Right cardiac atrium (tissue), 5 donors: Measurements from ENCODE around the gene RTEL1. TPM values are rescaled to one million over a fixed set of nuclear protein-coding genes. Genes with fewer than 3 reads are reported as not detected.

ENCODE experiments used
- ATAC-seq, 2 donors: fragments of 200-7000 bp; cut with Tn5 transposase; one replicate each; pipeline versions ENCODE4 v1.8.0 to v1.9.1; 2020; ENCODE audit warnings: moderate library complexity in 2 of 2, mild to moderate bottlenecking in 1 of 2
- DNase-seq, 3 donors: peaks; one replicate each; pipeline ENCODE4 v3.0.0-alpha.2; 2020
- H3K27ac ChIP-seq: one replicate; pipeline ENCODE4 v1.5.1; 2013; ENCODE audit warnings: mild to moderate bottlenecking, low read length, control low read depth, moderate library complexity
- H3K27me3 ChIP-seq: one replicate; pipeline ENCODE4 v1.6.1; 2013; ENCODE audit not compliant: control insufficient read depth, insufficient read depth
- H3K4me1 ChIP-seq: one replicate; pipeline ENCODE4 v1.6.1; 2013; ENCODE audit warnings: low read length; ENCODE audit not compliant: control insufficient read depth, insufficient read depth
- H3K4me3 ChIP-seq: one replicate; pipeline ENCODE4 v1.5.1; 2013; ENCODE audit warnings: low read length, control low read depth
- H3K9me3 ChIP-seq: one replicate; pipeline ENCODE4 v1.6.1; 2013; ENCODE audit warnings: low read length; ENCODE audit not compliant: control insufficient read depth
- WGBS: extraction: QIAGEN DNeasy Blood & Tissue Kit; methylation state at CpG from one replicate; pipeline ENCODE4 v1.1.7; 2013; 5-methylcytosine and 5-hydroxymethylcytosine counted together
- intact Hi-C, 4 donors: fragments of 100-400 bp; cut with DNase I; formaldehyde crosslinking; loops; one replicate each; pipeline versions ENCODE4 v1.11.0 to v1.14.0; 2022 to 2023
- polyA plus RNA-seq: library from polyadenylated mRNA; stranded (reverse); fragments of 200-250 nt; gene quantifications from one replicate; pipeline ENCODE4 v1.2.3, GENCODE V29; 2013
- total RNA-seq, 4 donors: library from RNA; stranded (reverse); fragmentation: NEBNext Ultra II Directional; extraction: Animal tissue kit (Norgen Biotek cat#: 25700); gene quantifications; one replicate each; pipeline ENCODE4 v1.2.1, GENCODE V29; 2021
- donor health status: healthy with polysubstance abuse.
- donor health status: DM: no; HTN: yes; CAD: no.
- donor health status: DM: no; HTN: no; CAD: no.
- donor health status: DM: no; HTN: yes; CAD: no; lungs with severe emphysema.
- donor health status: DM: yes; HTN: yes; CAD: no.

Gene RTEL1
- total and polyA plus RNA-seq, 5 donors, result 7.7 to 14.8 (median 13.3) TPM

DNA sequence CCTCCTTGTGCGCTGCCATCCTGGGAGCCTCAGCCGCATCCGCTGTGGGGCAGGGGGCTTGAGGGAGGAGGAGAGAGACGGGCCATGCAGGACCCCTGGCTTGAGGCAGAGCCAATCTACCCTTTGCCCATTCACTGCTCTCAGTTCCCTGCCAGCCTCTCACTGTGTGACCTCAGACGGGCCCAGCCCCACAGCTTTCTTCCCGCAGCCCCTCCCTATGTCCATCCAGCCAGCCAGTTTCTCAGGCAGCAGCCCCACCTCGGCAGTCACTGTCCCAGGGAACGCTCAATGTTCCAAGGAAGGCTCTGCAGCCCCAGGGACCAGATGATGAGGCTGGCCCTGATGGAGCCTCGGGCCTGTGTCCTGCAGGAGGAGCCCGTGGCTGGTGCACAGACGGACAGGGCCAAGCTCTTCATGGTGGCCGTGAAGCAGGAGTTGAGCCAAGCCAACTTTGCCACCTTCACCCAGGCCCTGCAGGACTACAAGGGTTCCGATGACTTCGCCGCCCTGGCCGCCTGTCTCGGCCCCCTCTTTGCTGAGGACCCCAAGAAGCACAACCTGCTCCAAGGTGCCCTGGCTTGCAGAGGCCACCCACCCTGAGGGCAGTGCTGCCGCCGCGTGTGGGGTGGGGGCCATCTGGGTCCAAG, 34.4 kb downstream of the RTEL1 start:
- H3K4me3 ChIP-seq, result no peak overlapping the region
- WGBS, result 68% methylated on average over 20 of the region's 20 CpGs
- peaks cover under 1% of the 10 kb centered on the region for H3K4me1 ChIP-seq
- no peaks in the 10 kb centered on the region for H3K9me3 ChIP-seq
- DNase-seq, result peak; percentile 24 to 72 (median 57)
- no peaks in the 10 kb centered on the region for H3K27me3 ChIP-seq
- intact Hi-C loops, result no loop called here
- ATAC-seq, result no peak
- no peak overlapping the region for H3K27ac ChIP-seq

DNA sequence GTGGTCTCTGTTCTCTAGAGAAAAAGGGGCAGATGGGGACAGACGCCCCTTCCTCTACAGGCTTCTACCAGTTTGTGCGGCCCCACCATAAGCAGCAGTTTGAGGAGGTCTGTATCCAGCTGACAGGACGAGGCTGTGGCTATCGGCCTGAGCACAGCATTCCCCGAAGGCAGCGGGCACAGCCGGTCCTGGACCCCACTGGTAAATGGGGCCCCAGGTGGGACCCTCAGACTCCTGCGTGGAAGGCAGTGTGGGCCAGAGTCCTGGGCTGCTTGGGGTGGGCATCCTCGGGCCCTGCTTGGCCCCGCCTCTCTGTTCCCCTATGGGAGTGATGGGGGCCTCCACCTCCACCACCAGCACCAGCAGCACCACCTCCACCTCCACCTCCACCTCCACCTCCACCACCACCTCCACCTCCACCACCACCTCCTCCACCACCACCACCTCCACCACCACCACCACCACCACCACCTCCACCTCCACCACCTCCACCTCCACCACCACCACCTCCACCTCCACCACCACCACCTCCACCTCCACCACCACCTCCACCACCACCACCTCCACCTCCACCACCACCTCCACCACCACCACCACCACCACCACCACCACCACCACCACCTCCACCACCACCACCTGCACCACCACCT, 35.1 kb downstream of the RTEL1 start:
- ATAC-seq (no peak), DNase-seq (peak; percentile 21 to 65 (median 57))
- 76% methylated on average over 10 of the region's 10 CpGs for WGBS
- intact Hi-C loops, result no loop called here
- H3K27ac ChIP-seq, result no peak overlapping the region
- no peaks in the 10 kb centered on the region for H3K9me3 ChIP-seq
- no peak overlapping the region for H3K4me3 ChIP-seq
- no peaks in the 10 kb centered on the region for H3K4me1 ChIP-seq
- no peaks in the 10 kb centered on the region for H3K27me3 ChIP-seq

DNA sequence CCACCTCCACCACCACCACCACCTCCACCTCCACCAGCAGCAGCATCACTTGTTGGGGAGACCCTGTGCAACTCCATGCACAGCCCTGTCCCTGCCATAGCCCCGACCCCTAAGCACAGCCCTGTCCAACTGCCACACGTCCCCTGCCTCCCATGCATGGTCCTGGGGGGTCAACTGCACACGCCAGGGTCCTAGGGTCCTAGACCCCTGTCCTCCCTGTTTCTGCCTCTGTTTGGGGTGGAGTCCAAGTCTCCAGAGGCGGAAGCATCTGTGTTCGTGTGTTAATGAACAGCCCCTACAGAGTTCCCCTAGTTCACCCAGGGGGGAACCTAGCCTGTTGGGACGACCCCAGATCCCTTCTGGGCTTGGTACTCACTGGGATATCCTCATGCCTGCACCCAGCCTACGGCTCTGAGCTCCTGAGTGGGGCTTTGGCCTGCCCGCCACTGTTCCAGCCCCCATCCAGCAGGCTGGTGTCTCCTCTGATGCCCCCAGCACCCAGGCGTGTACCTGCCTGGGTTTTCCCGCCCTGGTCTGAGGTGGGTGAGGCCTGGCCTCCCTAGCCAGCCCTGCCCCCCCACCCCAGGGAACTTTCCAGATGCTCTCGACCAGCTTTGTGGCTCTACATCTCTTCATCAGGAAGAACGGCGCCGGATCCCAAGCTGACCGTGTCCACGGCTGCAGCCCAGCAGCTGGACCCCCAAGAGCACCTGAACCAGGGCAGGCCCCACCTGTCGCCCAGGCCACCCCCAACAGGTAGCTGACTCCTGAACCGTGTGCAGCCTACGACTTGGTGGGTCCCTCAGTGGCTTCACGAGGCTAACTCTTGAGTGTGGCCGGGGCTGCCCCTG, 35.8 kb downstream of the RTEL1 start:
- intact Hi-C loops, result no loop called here
- DNase-seq (peak in 2 of 3 donors; percentile 9 to 29), ATAC-seq (no peak)
- no peaks in the 10 kb centered on the region for H3K9me3 ChIP-seq
- no peak overlapping the region for H3K4me3 ChIP-seq
- no peaks in the 10 kb centered on the region for H3K27me3 ChIP-seq
- no peak overlapping the region for H3K27ac ChIP-seq
- H3K4me1 ChIP-seq, result no peaks in the 10 kb centered on the region
- 94% methylated on average over 21 of the region's 21 CpGs for WGBS

DNA sequence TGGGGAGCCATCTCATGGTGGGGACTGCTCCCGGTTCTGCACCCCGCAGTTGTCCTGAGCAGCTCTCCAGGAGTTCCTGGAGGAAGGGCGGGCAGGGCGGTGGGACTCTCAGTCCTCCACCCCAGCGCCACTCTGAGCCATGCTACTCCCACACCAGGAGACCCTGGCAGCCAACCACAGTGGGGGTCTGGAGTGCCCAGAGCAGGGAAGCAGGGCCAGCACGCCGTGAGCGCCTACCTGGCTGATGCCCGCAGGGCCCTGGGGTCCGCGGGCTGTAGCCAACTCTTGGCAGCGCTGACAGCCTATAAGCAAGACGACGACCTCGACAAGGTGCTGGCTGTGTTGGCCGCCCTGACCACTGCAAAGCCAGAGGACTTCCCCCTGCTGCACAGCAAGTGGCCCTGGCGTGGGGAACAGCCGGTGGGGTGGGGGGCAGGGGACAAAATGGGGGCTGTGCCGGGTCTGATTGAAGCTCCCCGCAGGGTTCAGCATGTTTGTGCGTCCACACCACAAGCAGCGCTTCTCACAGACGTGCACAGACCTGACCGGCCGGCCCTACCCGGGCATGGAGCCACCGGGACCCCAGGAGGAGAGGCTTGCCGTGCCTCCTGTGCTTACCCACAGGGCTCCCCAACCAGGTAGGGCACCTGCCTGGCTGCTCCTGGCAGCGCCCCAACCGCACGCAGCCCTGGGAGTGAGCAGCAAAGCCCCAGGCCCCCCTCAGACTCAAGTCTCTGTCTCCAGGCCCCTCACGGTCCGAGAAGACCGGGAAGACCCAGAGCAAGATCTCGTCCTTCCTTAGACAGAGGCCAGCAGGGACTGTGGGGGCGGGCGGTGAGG, 36.7 kb downstream of the RTEL1 start:
- ATAC-seq (no peak), DNase-seq (peak in 2 of 3 donors; percentile 54 to 63)
- no peaks in the 10 kb centered on the region for H3K27me3 ChIP-seq
- no peak overlapping the region for H3K27ac ChIP-seq
- no peak overlapping the region for H3K4me3 ChIP-seq
- H3K9me3 ChIP-seq, result no peaks in the 10 kb centered on the region
- no peaks in the 10 kb centered on the region for H3K4me1 ChIP-seq
- intact Hi-C loops, result no loop called here
- 92% methylated on average over 37 of the region's 37 CpGs for WGBS

DNA sequence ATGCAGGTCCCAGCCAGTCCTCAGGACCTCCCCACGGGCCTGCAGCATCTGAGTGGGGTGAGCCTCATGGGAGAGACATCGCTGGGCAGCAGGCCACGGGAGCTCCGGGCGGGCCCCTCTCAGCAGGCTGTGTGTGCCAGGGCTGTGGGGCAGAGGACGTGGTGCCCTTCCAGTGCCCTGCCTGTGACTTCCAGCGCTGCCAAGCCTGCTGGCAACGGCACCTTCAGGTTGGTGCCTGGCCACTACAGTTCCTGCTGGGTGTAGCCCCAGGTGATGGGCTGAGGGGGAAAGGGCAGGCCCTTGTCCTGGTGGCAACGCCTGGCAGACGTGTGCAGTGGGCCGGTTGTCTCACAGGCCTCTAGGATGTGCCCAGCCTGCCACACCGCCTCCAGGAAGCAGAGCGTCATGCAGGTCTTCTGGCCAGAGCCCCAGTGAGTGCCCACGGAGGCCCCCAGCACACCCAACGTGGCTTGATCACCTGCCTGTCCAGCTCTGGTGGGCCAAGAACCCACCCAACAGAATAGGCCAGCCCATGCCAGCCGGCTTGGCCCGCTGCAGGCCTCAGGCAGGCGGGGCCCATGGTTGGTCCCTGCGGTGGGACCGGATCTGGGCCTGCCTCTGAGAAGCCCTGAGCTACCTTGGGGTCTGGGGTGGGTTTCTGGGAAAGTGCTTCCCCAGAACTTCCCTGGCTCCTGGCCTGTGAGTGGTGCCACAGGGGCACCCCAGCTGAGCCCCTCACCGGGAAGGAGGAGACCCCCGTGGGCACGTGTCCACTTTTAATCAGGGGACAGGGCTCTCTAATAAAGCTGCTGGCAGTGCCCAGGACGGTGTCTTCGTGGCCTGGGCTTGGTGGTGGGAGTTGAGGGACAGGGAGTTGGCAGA, 37.6 kb downstream of the RTEL1 start:
- 76% methylated on average over 25 of the region's 25 CpGs for WGBS
- DNase-seq, result peak; percentile 50 to 85 (median 76)

DNA sequence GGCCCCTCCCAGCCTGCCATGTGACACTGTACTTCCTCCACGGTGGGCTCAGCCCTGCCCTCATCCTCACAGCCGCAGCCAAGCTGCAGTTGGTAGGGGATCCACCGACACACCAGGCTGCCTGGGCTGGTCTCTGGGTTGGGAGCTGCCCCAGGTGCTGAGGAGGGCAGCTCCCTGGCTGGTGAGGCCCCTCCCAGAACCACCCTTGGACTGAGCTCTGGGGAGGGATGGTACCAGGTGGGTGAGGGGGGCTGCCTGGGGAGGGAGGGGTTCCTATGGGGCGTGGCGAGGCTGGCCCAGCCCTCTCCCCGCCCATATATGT, 38.2 kb downstream of the RTEL1 start:
- Histone ChIP-seq H3K27me3 (no peaks in the 10 kb centered on the region), H3K4me3 (no peak overlapping the region), H3K27ac (no peak overlapping the region), H3K9me3 (no peaks in the 10 kb centered on the region), H3K4me1 (no peaks in the 10 kb centered on the region)
- intact Hi-C loops, result no loop called here
- peak; percentile 18 to 20 for ATAC-seq
- WGBS, result 32% methylated on average over 6 of the region's 6 CpGs
- peak in 2 of 3 donors; percentile 59 to 65 for DNase-seq

More for the DNA sequence above, 37.6 kb downstream of the RTEL1 start:
- H3K27ac ChIP-seq, result no peak overlapping the region
- H3K9me3 ChIP-seq, result no peaks in the 10 kb centered on the region
- H3K27me3 ChIP-seq, result no peaks in the 10 kb centered on the region
- ATAC-seq, result peak; percentile 7 to 36
- intact Hi-C loops, result no loop called here
- no peak overlapping the region for H3K4me3 ChIP-seq
- no peaks in the 10 kb centered on the region for H3K4me1 ChIP-seq

DNA sequence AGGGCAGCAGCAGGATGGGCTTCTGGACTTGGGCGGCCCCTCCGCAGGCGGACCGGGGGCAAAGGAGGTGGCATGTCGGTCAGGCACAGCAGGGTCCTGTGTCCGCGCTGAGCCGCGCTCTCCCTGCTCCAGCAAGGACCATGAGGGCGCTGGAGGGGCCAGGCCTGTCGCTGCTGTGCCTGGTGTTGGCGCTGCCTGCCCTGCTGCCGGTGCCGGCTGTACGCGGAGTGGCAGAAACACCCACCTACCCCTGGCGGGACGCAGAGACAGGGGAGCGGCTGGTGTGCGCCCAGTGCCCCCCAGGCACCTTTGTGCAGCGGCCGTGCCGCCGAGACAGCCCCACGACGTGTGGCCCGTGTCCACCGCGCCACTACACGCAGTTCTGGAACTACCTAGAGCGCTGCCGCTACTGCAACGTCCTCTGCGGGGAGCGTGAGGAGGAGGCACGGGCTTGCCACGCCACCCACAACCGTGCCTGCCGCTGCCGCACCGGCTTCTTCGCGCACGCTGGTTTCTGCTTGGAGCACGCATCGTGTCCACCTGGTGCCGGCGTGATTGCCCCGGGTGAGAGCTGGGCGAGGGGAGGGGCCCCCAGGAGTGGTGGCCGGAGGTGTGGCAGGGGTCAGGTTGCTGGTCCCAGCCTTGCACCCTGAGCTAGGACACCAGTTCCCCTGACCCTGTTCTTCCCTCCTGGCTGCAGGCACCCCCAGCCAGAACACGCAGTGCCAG, 38.7 kb downstream of the RTEL1 start, which contains the start of gene TNFRSF6B:
Gene TNFRSF6B, plus strand, starts transcription at position 25 of the 729 bp plus-strand sequence. Its CDS starts 116 bp downstream, at position 141.
- intact Hi-C loops, result no loop called here
- ATAC-seq (peak; percentile 0 to 3), DNase-seq (peak in 2 of 3 donors; percentile 71 to 73)
- 28% methylated on average over 52 of the region's 52 CpGs for WGBS
- H3K27ac ChIP-seq, result no peak within 1 kb of the TSS
- H3K4me1 ChIP-seq, result no peaks in the 10 kb centered on the region
- no peaks in the 10 kb centered on the region for H3K9me3 ChIP-seq
- H3K4me3 ChIP-seq, result no peak within 1 kb of the TSS
- H3K27me3 ChIP-seq, result no peaks in the 10 kb centered on the region

DNA sequence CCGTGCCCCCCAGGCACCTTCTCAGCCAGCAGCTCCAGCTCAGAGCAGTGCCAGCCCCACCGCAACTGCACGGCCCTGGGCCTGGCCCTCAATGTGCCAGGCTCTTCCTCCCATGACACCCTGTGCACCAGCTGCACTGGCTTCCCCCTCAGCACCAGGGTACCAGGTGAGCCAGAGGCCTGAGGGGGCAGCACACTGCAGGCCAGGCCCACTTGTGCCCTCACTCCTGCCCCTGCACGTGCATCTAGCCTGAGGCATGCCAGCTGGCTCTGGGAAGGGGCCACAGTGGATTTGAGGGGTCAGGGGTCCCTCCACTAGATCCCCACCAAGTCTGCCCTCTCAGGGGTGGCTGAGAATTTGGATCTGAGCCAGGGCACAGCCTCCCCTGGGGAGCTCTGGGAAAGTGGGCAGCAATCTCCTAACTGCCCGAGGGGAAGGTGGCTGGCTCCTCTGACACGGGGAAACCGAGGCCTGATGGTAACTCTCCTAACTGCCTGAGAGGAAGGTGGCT, 39.3 kb downstream of the RTEL1 start:
- 54% methylated on average over 7 of the region's 7 CpGs for WGBS
- no peaks in the 10 kb centered on the region for H3K27me3 ChIP-seq
- H3K4me3 ChIP-seq, result no peak overlapping the region
- no peaks in the 10 kb centered on the region for H3K9me3 ChIP-seq
- ATAC-seq, result no peak
- intact Hi-C loops, result no loop called here
- no peak overlapping the region for H3K27ac ChIP-seq
- peak in 2 of 3 donors; percentile 43 to 64 for DNase-seq
- no peaks in the 10 kb centered on the region for H3K4me1 ChIP-seq

DNA sequence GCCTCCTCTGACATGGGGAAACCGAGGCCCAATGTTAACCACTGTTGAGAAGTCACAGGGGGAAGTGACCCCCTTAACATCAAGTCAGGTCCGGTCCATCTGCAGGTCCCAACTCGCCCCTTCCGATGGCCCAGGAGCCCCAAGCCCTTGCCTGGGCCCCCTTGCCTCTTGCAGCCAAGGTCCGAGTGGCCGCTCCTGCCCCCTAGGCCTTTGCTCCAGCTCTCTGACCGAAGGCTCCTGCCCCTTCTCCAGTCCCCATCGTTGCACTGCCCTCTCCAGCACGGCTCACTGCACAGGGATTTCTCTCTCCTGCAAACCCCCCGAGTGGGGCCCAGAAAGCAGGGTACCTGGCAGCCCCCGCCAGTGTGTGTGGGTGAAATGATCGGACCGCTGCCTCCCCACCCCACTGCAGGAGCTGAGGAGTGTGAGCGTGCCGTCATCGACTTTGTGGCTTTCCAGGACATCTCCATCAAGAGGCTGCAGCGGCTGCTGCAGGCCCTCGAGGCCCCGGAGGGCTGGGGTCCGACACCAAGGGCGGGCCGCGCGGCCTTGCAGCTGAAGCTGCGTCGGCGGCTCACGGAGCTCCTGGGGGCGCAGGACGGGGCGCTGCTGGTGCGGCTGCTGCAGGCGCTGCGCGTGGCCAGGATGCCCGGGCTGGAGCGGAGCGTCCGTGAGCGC, 39.9 kb downstream of the RTEL1 start:
- Histone ChIP-seq H3K27ac (no peak overlapping the region), H3K27me3 (no peaks in the 10 kb centered on the region), H3K4me3 (no peak overlapping the region), H3K9me3 (no peaks in the 10 kb centered on the region), H3K4me1 (no peaks in the 10 kb centered on the region)
- WGBS, result 77% methylated on average over 40 of the region's 40 CpGs
- DNase-seq, result peak in 2 of 3 donors; percentile 45 to 50
- ATAC-seq, result no peak
- intact Hi-C loops, result no loop called here
